AG10803 (cell line): ENCODE data around the gene LRP1B.

Source experiments
- DNase-seq: peaks from one replicate; pipeline ENCODE4 v3.0.0; 2010; ENCODE audit warnings: low read depth
- H3K4me3 ChIP-seq: 2 replicates; pipeline ENCODE4 v1.5.1; 2011; ENCODE audit warnings: mild to moderate bottlenecking, low read length, control low read depth
- TF ChIP-seq, protein P1 (sequence below): conservative IDR thresholded peaks from 2 replicates; pipeline ENCODE4 v1.5.1; 2011; ENCODE audit warnings: mild to moderate bottlenecking, low read length, control low read depth, inconsistent platforms

Gene LRP1B

DNA sequence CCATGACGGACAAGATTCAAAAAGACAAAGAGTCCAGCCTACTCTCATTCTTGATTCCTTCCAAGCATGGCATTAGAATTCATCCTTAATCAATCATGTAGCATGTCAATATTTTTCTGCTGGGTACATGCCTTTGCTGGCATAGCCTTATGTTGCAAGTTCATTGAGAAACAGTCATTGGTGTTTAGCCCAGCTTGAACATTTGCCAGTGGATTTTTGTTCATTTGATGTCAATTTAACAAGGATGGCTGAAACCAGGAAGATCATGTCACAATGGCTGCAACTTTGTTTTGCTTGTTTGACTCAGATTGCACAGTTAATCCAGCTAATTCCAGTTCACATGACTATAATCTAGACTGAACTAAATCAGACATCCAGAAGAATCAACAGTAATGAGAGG, 1132.2 kb downstream of the LRP1B start:
- peak; percentile 54 for DNase-seq
- TF ChIP-seq, protein P1, sequence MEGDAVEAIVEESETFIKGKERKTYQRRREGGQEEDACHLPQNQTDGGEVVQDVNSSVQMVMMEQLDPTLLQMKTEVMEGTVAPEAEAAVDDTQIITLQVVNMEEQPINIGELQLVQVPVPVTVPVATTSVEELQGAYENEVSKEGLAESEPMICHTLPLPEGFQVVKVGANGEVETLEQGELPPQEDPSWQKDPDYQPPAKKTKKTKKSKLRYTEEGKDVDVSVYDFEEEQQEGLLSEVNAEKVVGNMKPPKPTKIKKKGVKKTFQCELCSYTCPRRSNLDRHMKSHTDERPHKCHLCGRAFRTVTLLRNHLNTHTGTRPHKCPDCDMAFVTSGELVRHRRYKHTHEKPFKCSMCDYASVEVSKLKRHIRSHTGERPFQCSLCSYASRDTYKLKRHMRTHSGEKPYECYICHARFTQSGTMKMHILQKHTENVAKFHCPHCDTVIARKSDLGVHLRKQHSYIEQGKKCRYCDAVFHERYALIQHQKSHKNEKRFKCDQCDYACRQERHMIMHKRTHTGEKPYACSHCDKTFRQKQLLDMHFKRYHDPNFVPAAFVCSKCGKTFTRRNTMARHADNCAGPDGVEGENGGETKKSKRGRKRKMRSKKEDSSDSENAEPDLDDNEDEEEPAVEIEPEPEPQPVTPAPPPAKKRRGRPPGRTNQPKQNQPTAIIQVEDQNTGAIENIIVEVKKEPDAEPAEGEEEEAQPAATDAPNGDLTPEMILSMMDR: no peak

DNA sequence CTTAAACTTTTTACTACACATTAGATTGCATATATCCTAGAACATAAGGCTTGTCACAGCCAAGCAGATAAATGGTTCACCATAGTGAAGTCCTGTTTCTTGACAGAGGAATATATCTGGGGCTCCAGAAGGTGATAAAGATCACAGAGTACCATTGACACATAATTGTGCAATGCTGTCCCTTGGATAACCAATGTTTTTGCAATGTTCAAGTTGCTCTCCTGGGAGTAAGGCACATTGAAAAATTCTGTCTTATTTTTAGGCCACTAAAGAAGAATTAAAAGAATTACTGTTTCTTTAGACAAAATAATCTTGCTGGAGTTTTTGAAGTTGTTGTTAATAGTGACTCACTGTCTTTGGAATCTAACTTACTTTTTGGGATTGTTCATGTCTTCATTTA, 1132.8 kb downstream of the LRP1B start:
- peak; percentile 25 for DNase-seq
- TF ChIP-seq, protein P1: no peak
- no peak overlapping the region for H3K4me3 ChIP-seq

More for the DNA sequence above, 1132.2 kb downstream of the LRP1B start:
- H3K4me3 ChIP-seq: no peak overlapping the region

DNA sequence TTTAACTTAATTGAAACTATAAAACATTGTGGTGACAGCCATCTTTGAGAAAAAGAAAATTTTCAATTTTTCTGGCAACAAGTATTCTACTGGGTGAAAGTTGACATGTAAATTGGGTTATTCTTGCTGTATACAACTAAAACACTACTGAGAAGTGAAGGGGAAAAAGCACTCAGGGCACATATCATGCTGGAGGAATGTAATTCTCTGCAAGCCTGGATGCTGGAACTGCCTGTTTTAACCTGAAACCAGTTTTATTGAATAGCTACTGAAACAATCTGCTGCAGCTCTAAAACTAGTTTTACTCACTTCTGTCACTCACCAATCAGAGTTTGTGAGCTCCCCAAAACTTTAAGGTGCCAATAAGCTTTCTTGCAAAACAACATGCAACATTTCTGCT, 1136.0 kb downstream of the LRP1B start:
- no peak overlapping the region for H3K4me3 ChIP-seq
- TF ChIP-seq, protein P1: no peak
- no peak for DNase-seq

DNA sequence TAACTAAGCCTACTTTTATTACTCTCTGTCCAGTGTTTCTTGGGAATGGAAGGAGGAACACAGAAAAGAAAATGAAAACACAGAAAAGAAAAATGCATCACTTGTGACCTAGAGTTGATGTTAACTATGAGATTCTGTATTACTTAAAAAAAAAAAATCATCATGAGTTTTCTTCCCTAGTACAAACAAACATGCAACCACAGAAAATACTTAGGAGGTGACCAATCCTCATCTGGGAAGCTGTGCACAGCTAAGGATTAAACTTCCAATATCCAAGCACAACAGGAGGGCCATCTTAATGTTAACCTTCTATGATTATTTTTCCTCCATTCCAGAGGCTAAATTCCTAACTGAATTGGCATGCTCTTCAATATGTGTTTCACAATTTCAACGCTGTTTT, 1140.4 kb downstream of the LRP1B start:
- TF ChIP-seq, protein P1: no peak
- peak; percentile 80 for DNase-seq
- no peak overlapping the region for H3K4me3 ChIP-seq

DNA sequence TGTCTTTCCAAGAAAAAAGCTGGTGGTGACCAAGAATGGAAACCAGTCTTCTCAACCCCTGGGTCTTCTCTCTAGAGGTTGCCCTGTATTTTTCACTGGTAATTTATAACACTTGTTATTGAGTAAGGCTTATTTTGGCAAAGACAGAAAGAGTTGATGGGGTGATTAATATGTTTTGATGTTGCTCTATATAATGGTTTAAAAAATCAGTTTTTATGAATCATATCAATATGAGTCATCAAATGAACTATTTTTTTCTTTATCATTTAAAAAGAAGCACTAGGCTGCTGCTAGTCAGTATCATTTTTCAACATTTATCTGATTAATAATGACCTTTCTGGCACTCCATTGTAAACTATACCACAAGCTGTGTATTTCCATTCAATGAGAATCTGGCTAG, 1142.2 kb downstream of the LRP1B start:
- TF ChIP-seq, protein P1: no peak
- no peak for DNase-seq
- no peak overlapping the region for H3K4me3 ChIP-seq

DNA sequence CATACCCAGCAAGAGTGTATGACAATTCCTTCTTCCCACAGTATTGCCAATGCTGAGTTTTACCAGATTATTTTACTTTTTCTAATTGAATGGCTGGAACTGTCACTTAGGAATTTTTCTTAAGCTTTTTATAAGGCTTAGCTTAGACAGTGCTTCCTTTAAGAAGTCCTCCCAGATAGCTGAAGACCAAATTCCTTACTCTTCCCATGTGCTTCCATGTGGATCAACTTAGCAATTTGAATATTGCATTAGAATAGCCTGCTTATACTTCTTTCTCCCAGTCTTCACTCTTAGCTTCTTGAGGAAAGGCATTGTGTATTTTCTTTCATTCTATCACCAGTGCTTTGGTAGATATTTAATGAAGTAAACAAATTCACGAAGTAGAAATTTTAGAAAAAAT, 1144.4 kb downstream of the LRP1B start:
- H3K4me3 ChIP-seq: no peak overlapping the region
- TF ChIP-seq, protein P1: no peak
- DNase-seq: no peak

DNA sequence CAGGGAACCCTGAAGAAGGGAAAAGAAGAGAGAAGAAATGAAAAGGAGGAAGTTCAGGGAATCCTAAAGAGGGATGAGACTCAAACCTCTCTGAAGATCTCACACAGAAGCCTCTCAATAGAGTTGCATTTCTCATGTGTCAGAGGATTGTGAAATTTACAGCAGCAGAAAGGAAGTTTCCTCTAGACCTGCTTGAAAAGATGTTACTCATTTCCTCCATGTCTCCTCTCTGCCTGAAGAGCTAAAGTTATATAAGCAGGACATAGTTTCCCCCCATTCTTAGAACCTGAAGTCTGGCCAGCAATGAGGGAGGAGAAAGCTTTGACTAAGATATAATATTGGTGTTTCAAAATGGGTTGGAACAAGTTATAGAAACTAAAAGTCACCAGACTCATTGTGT, 1155.6 kb downstream of the LRP1B start:
- DNase-seq: peak; percentile 6
- TF ChIP-seq, protein P1: no peak
- H3K4me3 ChIP-seq: no peak overlapping the region
